Caco-2 (cell line): ENCODE data around the gene PGC. TPM values are rescaled to one million over a fixed set of nuclear protein-coding genes. Genes with fewer than 3 reads are reported as not detected.

ENCODE experiments used
- BruUV-seq: library from RNA; stranded (reverse); fragments of 400-500 nt; replicated peaks from 2 replicates; lab custom pipeline; 2021; lab: Mats Ljungman, UMichigan
- CTCF ChIA-PET: fragments of 300-600 bp; sonication (Branson Sonifier 250); formaldehyde crosslinking; loops from one replicate; lab custom pipeline; 2022; ENCODE audit warnings: antibody characterized with exemption; lab: Charles Lee
- POLR2A ChIA-PET: fragments of 300-600 bp; sonication (Branson Sonifier 250); formaldehyde crosslinking; loops from one replicate; lab custom pipeline; 2022; ENCODE audit warnings: antibody characterized with exemption; lab: Charles Lee
- DNase-seq, 2 experiments: peaks; one replicate each; pipeline versions ENCODE4 v3.0.0 to v3.0.0-alpha.2; 2020 to 2022
- H3K27me3 ChIP-seq: replicated peaks from 2 replicates; pipeline ENCODE4 v1.6.0; 2011; ENCODE audit warnings: low read length; ENCODE audit not compliant: control insufficient read depth, insufficient read depth
- H3K36me3 ChIP-seq: 2 replicates; pipeline ENCODE4 v1.5.1; 2011; ENCODE audit warnings: low read length; ENCODE audit not compliant: control insufficient read depth, insufficient read depth
- H3K4me1 ChIP-seq: fragments of 250-450 bp; sonication (Bioruptor Pico); 2 replicates; pipeline ENCODE4 v1.5.1; 2020; ENCODE audit warnings: mild to moderate bottlenecking
- H3K4me3 ChIP-seq: 2 replicates; pipeline ENCODE4 v1.5.1; 2011; ENCODE audit warnings: low read depth, mild to moderate bottlenecking, control low read depth, low read length
- H3K9me3 ChIP-seq: fragments of 250-450 bp; sonication (Bioruptor Pico); 2 replicates; pipeline ENCODE4 v1.5.1; 2020; ENCODE audit warnings: mild to moderate bottlenecking, moderate library complexity
- H3K27ac Mint-ChIP-seq: one replicate; pipeline ENCODE4 v1.8.0; 2022; ENCODE audit warnings: mixed read lengths; ENCODE audit not compliant: unreplicated experiment
- H3K27me3 Mint-ChIP-seq: one replicate; pipeline ENCODE4 v1.8.0; 2022; ENCODE audit warnings: mixed read lengths; ENCODE audit not compliant: insufficient read depth, unreplicated experiment
- H3K36me3 Mint-ChIP-seq: one replicate; pipeline ENCODE4 v1.8.0; 2022; ENCODE audit warnings: mild to moderate bottlenecking, mixed read lengths; ENCODE audit not compliant: insufficient read depth, unreplicated experiment
- H3K4me1 Mint-ChIP-seq: one replicate; pipeline ENCODE4 v1.8.0; 2022; ENCODE audit warnings: low read depth, mixed read lengths; ENCODE audit not compliant: unreplicated experiment
- H3K4me3 Mint-ChIP-seq: one replicate; pipeline ENCODE4 v1.8.0; 2022; ENCODE audit warnings: mild to moderate bottlenecking, moderate library complexity, mixed read lengths; ENCODE audit not compliant: unreplicated experiment
- H3K9me3 Mint-ChIP-seq: one replicate; pipeline ENCODE4 v1.8.0; 2022; ENCODE audit warnings: mixed read lengths; ENCODE audit not compliant: unreplicated experiment
- CTCF ChIP-seq, 2 experiments: fragments of 200-600 bp in 1 of 2; IDR thresholded peaks; 1 replicate in 1 of 2; 2 replicates in 1 of 2; pipeline versions ENCODE4 v1.5.1 to v1.8.0; 2011 to 2022; ENCODE audit warnings: antibody characterized with exemption in 1 of 2, control low read depth in 1 of 2, inconsistent platforms in 1 of 2, low read depth in 1 of 2, low read length in 1 of 2, mild to moderate bottlenecking in 1 of 2, moderate library complexity in 1 of 2; ENCODE audit not compliant: insufficient read depth in 1 of 2, severe bottlenecking in 1 of 2, unreplicated experiment in 1 of 2
- intact Hi-C: fragments of 100-400 bp; cut with micrococcal nuclease; formaldehyde crosslinking; loops from one replicate; pipeline ENCODE4 v1.10.0; 2022; ENCODE audit not compliant: unreplicated experiment
- total RNA-seq: library from RNA; stranded (reverse); gene quantifications from 2 replicates; pipeline ENCODE4 v1.2.3, GENCODE V29; 2022

The PGC gene
- total RNA-seq, 1 experiment from 2014 or later: 12.2 TPM

GRCh38 chr6:41702771-41703494, 44.3 kb downstream of the PGC start:
- no peaks in the 10 kb centered on the region for H3K36me3 Mint-ChIP-seq
- Histone ChIP-seq H3K4me1 (no peaks in the 10 kb centered on the region), H3K4me3 (no peak overlapping the region), H3K27me3 (no peaks in the 10 kb centered on the region), H3K9me3 (no peaks in the 10 kb centered on the region), H3K36me3 (no peaks in the 10 kb centered on the region)
- POLR2A ChIA-PET: no interaction called here
- no peaks in the 10 kb centered on the region for H3K4me1 Mint-ChIP-seq
- TF ChIP-seq CTCF (IDR thresholded peaks at IDR 0.05; ENCODE audit: insufficient read depth in 1 of 2, low read depth in 1 of 2, low read length in 1 of 2, severe bottlenecking in 1 of 2, unreplicated experiment in 1 of 2): no peak
- H3K27ac Mint-ChIP-seq: no peak overlapping the region
- CTCF ChIA-PET: no interaction called here
- no peak for DNase-seq
- no TSS peak for BruUV-seq
- intact Hi-C loops: no loop called here
- no peaks in the 10 kb centered on the region for H3K9me3 Mint-ChIP-seq
- no peaks in the 10 kb centered on the region for H3K27me3 Mint-ChIP-seq
- no peak overlapping the region for H3K4me3 Mint-ChIP-seq

- no peaks in the 10 kb centered on the region for H3K9me3 ChIP-seq
- CTCF ChIA-PET: no interaction called here
- no peaks in the 10 kb centered on the region for H3K36me3 ChIP-seq
- Mint-ChIP-seq H3K27ac (no peak overlapping the region), H3K4me1 (no peaks in the 10 kb centered on the region), H3K9me3 (no peaks in the 10 kb centered on the region), H3K27me3 (no peaks in the 10 kb centered on the region), H3K4me3 (no peak overlapping the region), H3K36me3 (no peaks in the 10 kb centered on the region)
- POLR2A ChIA-PET: no interaction called here
- no TSS peak for BruUV-seq
- DNase-seq: no peak
- H3K27me3 ChIP-seq: no peaks in the 10 kb centered on the region
- intact Hi-C loops: no loop called here
- no peak overlapping the region for H3K4me3 ChIP-seq
- no peaks in the 10 kb centered on the region for H3K4me1 ChIP-seq
- TF ChIP-seq CTCF (IDR thresholded peaks at IDR 0.05; ENCODE audit: insufficient read depth in 1 of 2, low read depth in 1 of 2, low read length in 1 of 2, severe bottlenecking in 1 of 2, unreplicated experiment in 1 of 2): no peak
Observed at GRCh38 chr6:41702089-41702745, 45.0 kb downstream of the PGC start.

- Mint-ChIP-seq H3K27me3 (no peaks in the 10 kb centered on the region), H3K36me3 (no peaks in the 10 kb centered on the region), H3K4me1 (no peaks in the 10 kb centered on the region), H3K9me3 (no peaks in the 10 kb centered on the region), H3K27ac (no peak overlapping the region), H3K4me3 (no peak overlapping the region)
- intact Hi-C loops: no loop called here
- ChIA-PET POLR2A (no interaction called here), CTCF (interaction anchor here (0.6 kb wide), 1 partner anchor 78 kb away, joined by 4 read pairs; no protein-coding TSS in a partner anchor)
- Histone ChIP-seq H3K27me3 (no peaks in the 10 kb centered on the region), H3K4me1 (no peaks in the 10 kb centered on the region), H3K36me3 (no peaks in the 10 kb centered on the region), H3K9me3 (no peaks in the 10 kb centered on the region), H3K4me3 (no peak overlapping the region)
- no TSS peak for BruUV-seq
- no peak for DNase-seq
- no peak for TF ChIP-seq CTCF (IDR thresholded peaks at IDR 0.05; ENCODE audit: insufficient read depth in 1 of 2, low read depth in 1 of 2, low read length in 1 of 2, severe bottlenecking in 1 of 2, unreplicated experiment in 1 of 2)
Observed at GRCh38 chr6:41700463-41701347, 46.5 kb downstream of the PGC start.
